Progenitor cell of endocrine pancreas (in vitro differentiated cells): ENCODE measurements around the gene TCP11. TPM values are rescaled to one million over a fixed set of nuclear protein-coding genes. Genes with fewer than 3 reads are reported as not detected.

Experiments
- DNase-seq: peaks from one replicate; pipeline ENCODE4 v3.0.0; 2021; ENCODE audit warnings: low spot score; ENCODE audit not compliant: unreplicated experiment
- H3K27ac Mint-ChIP-seq: 2 replicates; pipeline ENCODE4 v1.8.0; 2021; ENCODE audit warnings: mild to moderate bottlenecking, moderate library complexity, mixed read lengths
- H3K27me3 Mint-ChIP-seq: 2 replicates; pipeline ENCODE4 v1.8.0; 2021; ENCODE audit warnings: mixed read lengths
- H3K36me3 Mint-ChIP-seq: 2 replicates; pipeline ENCODE4 v1.8.0; 2022; ENCODE audit warnings: mixed read lengths; ENCODE audit not compliant: insufficient read depth
- H3K4me1 Mint-ChIP-seq: 2 replicates; pipeline ENCODE4 v1.8.0; 2021; ENCODE audit warnings: low read depth, mixed read lengths
- H3K4me3 Mint-ChIP-seq: 2 replicates; pipeline ENCODE4 v1.8.0; 2021; ENCODE audit warnings: low read depth, mild to moderate bottlenecking, moderate library complexity, mixed read lengths
- H3K9me3 Mint-ChIP-seq: 2 replicates; pipeline ENCODE4 v1.8.0; 2021; ENCODE audit warnings: low read depth, mixed read lengths
- CTCF ChIP-seq: fragments of 200-600 bp; sonication (generic); IDR thresholded peaks from one replicate; pipeline ENCODE4 v1.5.0; 2021; ENCODE audit warnings: antibody characterized with exemption, mild to moderate bottlenecking; ENCODE audit not compliant: unreplicated experiment
- total RNA-seq: library from RNA; stranded (reverse); gene quantifications from 2 replicates; pipeline ENCODE4 v1.2.1, GENCODE V29; 2021

The TCP11 gene
- total RNA-seq, 1 donor from 2014 or later, result not detected

- H3K27me3 Mint-ChIP-seq, result no peaks in the 10 kb centered on the region
- no peak for TF ChIP-seq CTCF
- H3K27ac Mint-ChIP-seq, result peak overlapping the region; percentile 78
- no peaks in the 10 kb centered on the region for H3K9me3 Mint-ChIP-seq
- no peak overlapping the region for H3K4me3 Mint-ChIP-seq
- H3K4me1 Mint-ChIP-seq, result no peaks in the 10 kb centered on the region
- H3K36me3 Mint-ChIP-seq, result peaks cover 7% of the 10 kb centered on the region
- no peak for DNase-seq
Measured at GRCh38 chr6:35083507-35083906, 57.6 kb downstream of the TCP11 start.

GRCh38 chr6:35082733-35083403 lies 58.3 kb downstream of the TCP11 start:
- DNase-seq, result no peak
- Mint-ChIP-seq H3K4me3 (no peak overlapping the region), H3K27me3 (no peaks in the 10 kb centered on the region), H3K36me3 (peaks cover 6% of the 10 kb centered on the region), H3K9me3 (no peaks in the 10 kb centered on the region), H3K27ac (no peak overlapping the region), H3K4me1 (no peaks in the 10 kb centered on the region)
- TF ChIP-seq CTCF, result no peak

GRCh38 chr6:35082046-35082732 lies 59.0 kb downstream of the TCP11 start:
- H3K36me3 Mint-ChIP-seq, result peaks cover 6% of the 10 kb centered on the region
- no peaks in the 10 kb centered on the region for H3K27me3 Mint-ChIP-seq
- no peaks in the 10 kb centered on the region for H3K4me1 Mint-ChIP-seq
- DNase-seq, result no peak
- no peaks in the 10 kb centered on the region for H3K9me3 Mint-ChIP-seq
- no peak overlapping the region for H3K27ac Mint-ChIP-seq
- no peak overlapping the region for H3K4me3 Mint-ChIP-seq
- no peak for TF ChIP-seq CTCF

- Mint-ChIP-seq H3K4me3 (no peak overlapping the region), H3K9me3 (no peaks in the 10 kb centered on the region), H3K4me1 (no peaks in the 10 kb centered on the region), H3K27ac (peak overlapping the region; percentile 46), H3K36me3 (peaks cover 9% of the 10 kb centered on the region), H3K27me3 (no peaks in the 10 kb centered on the region)
- TF ChIP-seq CTCF, result no peak
- DNase-seq, result no peak
Measured at GRCh38 chr6:35081426-35081851, 59.7 kb downstream of the TCP11 start.

GRCh38 chr6:35080821-35081425 lies 60.2 kb downstream of the TCP11 start:
- no peaks in the 10 kb centered on the region for H3K27me3 Mint-ChIP-seq
- no peaks in the 10 kb centered on the region for H3K4me1 Mint-ChIP-seq
- no peak for TF ChIP-seq CTCF
- H3K27ac Mint-ChIP-seq, result no peak overlapping the region
- no peaks in the 10 kb centered on the region for H3K9me3 Mint-ChIP-seq
- no peak overlapping the region for H3K4me3 Mint-ChIP-seq
- DNase-seq, result no peak
- peaks cover 9% of the 10 kb centered on the region for H3K36me3 Mint-ChIP-seq
